Measurements from ENCODE around the gene PLD4. TPM values are rescaled to one million over a fixed set of nuclear protein-coding genes. Genes with fewer than 3 reads are reported as not detected.
"Not testable (repeated sequence)": the region's sequence is repeated elsewhere in the genome, so short reads cannot be mapped to it uniquely, and the experiment has no call there.

The PLD4 gene
- total RNA-seq, 1 experiment from 2014 or later, result not detected

DNA sequence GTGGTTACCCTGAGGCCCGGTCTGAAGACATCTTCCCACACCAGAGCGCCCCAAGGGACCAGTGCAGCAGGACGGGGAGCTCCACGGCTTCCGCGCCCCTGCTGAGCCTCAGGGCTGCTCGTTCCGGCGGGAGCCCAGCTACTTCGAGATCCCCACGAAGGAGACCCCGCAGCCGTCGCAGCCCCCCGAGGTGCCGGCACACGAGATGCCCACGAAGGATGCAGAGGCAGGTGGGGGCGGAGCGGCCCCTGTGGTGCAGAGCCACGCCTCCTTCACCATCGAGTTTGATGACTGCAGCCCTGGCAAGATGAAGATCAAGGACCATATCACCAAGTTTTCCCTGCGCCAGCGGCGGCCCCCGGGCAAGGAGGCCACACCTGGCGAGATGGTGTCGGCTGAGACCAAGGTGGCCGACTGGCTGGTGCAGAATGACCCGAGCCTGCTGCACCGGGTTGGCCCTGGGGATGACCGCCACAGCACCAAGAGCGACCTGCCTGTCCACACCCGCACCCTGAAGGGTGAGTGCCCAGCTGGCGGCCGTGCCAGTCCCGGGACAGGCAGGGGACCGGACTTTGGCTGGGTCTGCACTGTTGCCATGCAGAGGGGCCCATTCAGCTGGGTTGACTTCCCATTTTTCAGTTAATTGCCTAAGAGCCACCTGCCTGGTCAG is 41.6 kb upstream of the PLD4 start:
- peak; percentile 58 for DNase-seq

DNA sequence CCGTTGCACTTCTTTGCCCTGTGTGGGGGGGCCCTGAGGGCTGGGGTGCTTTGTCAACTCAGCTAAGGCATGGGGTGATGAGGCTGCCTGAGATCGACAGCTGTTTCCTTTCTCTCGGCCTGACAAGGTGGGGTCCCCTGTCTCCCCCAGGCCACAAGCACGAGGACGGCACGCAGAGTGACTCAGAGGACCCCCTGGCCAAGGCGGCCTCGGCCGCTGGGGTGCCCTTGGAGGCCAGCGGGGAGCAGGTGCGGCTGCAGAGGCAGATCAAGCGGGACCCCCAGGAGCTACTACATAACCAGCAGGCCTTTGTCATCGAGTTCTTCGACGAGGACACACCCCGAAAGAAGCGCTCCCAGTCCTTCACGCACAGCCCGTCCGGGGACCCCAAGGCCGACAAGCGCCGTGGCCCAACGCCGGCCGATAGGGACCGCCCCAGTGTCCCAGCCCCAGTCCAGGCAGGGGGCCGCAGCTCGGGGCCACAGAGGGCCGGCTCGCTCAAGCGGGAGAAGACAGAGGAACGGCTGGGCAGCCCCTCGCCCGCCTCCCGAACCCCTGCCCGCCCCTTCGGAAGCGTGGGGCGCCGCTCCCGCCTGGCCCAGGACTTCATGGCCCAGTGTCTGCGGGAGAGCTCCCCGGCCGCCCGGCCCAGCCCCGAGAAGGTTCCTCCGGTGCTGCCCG is 40.9 kb upstream of the PLD4 start:
- H3K27me3 ChIP-seq (ENCODE audit: control insufficient read depth, insufficient read depth, low read length), result no peaks in the 10 kb centered on the region
- H3K4me3 ChIP-seq (ENCODE audit: insufficient read depth, low read depth, low read length), result no peak overlapping the region
- peak; percentile 67 for DNase-seq
- peaks cover 5% of the 10 kb centered on the region for H3K36me3 ChIP-seq (replicated peaks; ENCODE audit: control insufficient read depth, insufficient read depth, low read length)

More for the DNA sequence above, 41.6 kb upstream of the PLD4 start:
- no peaks in the 10 kb centered on the region for H3K27me3 ChIP-seq (ENCODE audit: control insufficient read depth, insufficient read depth, low read length)
- peaks cover 5% of the 10 kb centered on the region for H3K36me3 ChIP-seq (replicated peaks; ENCODE audit: control insufficient read depth, insufficient read depth, low read length)
- no peak overlapping the region for H3K4me3 ChIP-seq (ENCODE audit: insufficient read depth, low read depth, low read length)

DNA sequence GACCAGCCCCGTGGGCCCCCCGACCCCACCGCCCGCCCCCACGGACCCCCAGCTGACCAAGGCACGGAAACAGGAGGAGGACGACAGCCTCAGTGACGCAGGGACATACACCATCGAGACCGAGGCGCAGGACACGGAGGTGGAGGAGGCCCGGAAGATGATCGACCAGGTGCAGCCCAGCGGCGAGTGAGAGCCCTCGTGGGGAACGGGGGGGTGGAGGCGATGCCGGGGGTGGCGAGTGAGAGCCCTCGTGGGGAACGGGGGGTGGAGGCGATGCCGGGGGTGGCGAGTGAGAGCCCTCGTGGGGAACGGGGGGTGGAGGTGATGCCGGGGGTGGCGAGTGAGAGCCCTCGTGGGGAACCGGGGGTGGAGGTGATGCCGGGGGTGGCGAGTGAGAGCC is 40.3 kb upstream of the PLD4 start:
- not testable (repeated sequence) for H3K4me3 ChIP-seq (ENCODE audit: insufficient read depth, low read depth, low read length); H3K27me3 ChIP-seq (ENCODE audit: control insufficient read depth, insufficient read depth, low read length); DNase-seq; H3K36me3 ChIP-seq (replicated peaks; ENCODE audit: control insufficient read depth, insufficient read depth, low read length)

DNA sequence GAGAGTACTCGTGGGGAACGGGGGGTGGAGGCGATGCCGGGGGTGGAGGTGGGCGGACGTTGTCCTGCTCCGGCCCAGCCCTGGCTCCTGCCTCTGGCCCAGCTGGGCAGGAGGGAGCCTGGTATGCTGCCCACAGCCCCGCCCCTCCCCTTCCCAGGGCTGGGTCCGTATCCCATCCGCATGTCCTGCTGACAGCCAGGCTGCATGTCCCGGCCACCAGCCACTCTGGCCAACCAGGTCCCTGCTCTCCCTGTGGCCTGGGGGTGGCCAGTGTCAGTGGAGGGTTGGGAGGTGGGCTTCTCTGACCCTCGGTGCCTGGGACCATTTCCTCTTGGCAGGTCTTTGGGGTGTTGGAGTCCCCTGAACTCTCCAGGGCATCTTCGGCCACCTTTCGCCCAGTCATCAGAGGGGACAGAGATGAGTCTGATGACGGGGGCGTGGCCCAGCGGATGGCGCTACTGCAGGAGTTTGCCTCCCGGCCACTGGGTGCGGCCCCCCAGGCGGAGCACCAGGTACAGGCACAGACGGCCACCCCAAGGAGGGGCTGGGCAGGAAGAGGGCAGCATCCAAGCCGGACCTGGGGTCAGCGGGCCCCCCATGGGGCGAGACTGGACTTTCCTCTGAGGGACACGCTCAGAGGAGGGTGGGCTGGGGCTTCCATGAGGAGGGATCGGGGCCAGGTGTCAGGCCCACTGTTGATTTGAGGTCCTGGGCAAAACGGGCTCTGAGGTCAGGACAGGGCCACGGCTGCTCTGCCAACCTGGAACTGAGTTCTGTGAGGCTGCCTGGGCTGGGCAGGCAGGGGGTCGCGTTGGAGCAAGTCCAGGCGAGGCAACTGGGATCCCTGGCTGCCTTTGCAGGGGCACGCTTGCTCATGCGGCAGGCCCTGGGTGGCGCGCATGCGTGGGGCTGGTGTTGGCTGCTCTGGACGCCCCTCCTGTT is 39.4 kb upstream of the PLD4 start:
- no peak overlapping the region for H3K4me3 ChIP-seq (ENCODE audit: insufficient read depth, low read depth, low read length)
- DNase-seq, result peak; percentile 73
- H3K36me3 ChIP-seq (replicated peaks; ENCODE audit: control insufficient read depth, insufficient read depth, low read length), result peaks cover 4% of the 10 kb centered on the region
- H3K27me3 ChIP-seq (ENCODE audit: control insufficient read depth, insufficient read depth, low read length), result no peaks in the 10 kb centered on the region

DNA sequence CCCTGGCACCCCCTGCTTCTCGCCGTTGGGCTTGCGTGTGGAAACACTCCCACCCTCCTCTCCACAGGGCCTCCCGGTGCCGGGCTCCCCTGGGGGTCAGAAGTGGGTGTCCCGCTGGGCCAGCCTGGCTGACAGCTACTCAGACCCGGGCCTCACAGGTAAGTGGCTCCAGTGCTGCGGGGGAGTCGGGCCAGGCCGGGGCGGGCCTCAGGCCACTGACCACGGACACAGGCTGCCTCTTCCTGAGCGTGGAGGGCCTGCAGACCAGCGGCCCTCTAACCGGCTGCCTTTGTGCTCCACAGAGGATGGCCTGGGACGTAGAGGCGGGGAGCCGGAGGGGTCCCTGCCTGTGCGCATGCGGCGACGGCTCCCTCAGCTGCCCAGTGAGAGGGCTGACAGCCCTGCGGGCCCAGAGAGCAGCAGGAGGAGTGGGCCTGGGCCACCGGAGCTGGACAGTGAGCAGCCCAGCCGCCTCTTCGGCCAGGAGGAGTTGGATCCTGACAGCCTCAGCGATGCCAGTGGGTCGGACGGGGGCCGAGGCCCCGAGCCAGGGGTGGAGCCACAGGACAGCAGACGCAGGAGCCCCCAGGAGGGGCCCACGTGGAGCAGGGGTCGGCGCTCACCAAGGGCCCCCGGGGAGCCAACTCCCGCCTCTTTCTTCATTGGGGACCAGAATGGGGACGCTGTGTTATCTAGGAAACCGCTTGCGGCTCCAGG is 38.5 kb upstream of the PLD4 start:
- peak; percentile 72 for DNase-seq
- no peaks in the 10 kb centered on the region for H3K27me3 ChIP-seq (ENCODE audit: control insufficient read depth, insufficient read depth, low read length)

DNA sequence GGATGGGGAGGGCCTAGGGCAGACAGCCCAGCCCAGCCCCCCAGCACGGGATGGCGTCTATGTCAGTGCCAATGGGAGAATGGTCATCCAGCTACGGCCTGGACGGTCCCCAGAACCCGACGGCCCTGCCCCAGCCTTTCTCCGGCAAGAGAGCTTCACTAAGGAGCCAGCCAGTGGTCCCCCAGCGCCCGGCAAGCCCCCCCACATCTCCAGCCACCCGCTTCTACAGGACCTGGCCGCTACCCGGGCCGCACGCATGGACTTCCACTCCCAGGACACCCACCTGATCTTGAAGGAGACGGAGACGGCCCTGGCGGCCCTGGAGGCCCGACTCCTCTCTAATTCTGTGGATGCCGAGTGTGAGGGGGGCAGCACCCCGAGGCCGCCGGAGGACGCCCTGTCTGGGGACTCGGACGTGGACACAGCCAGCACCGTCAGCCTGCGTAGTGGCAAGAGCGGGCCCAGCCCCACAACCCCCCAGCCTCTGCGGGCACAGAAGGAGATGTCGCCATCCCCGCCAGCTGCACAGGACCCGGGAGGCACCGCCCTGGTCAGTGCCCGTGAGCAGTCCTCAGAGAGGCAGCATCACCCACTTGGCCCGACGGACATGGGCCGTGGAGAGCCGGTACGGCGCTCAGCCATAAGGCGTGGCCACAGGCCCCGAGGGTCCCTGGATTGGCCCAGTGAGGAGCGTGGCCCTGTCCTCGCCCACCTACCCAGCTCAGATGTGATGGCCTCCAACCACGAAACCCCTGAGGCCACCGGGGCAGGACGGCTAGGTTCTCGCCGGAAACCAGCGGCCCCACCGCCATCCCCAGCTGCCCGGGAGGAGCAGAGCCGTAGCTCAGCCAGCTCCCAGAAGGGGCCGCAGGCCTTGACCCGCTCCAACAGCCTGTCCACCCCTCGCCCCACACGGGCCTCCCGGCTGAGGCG is 37.7 kb upstream of the PLD4 start:
- DNase-seq, result peak; percentile 69

More for the DNA sequence above, 38.5 kb upstream of the PLD4 start:
- Histone ChIP-seq H3K36me3 (replicated peaks; ENCODE audit: control insufficient read depth, insufficient read depth, low read length) (no peaks in the 10 kb centered on the region; the same call in none of the 2 replicates), H3K4me3 (ENCODE audit: insufficient read depth, low read depth, low read length) (no peak overlapping the region)

DNA sequence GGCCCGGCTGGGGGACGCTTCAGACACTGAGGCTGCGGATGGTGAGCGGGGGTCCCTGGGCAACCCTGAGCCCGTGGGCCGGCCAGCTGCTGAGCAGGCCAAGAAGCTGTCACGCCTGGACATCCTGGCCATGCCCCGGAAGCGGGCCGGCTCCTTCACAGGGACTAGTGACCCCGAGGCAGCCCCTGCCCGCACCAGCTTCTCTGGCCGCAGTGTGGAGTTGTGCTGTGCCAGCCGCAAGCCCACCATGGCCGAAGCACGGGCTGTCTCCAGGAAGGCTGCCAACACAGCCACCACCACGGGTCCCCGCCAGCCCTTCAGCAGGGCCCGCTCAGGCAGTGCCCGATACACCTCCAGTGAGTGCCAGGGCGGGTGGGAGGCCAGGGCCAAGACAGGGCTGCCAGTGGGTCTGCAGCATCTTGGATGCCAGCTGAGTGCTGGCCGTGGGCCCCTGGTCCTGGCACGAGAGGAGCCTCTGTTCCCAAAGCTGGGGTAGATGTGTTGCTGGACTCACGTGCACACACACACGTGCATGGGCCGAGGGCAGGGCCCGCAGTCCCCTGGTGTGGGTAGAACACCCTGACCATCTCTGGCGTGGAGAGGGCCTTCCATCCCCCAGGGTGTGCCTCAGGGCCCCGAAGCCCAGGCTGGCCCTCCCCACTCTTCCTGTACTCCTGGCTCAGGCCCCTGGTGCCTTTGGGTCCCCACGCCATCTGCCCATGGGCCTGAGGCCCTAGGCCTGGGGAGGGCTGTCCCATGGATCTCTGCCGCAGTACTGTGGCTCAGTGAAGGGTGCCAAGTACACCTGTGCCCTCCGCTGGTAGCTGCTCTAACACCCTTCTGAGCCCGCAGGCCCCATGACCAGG is 36.8 kb upstream of the PLD4 start:
- Histone ChIP-seq H3K4me3 (ENCODE audit: insufficient read depth, low read depth, low read length) (no peak overlapping the region), H3K27me3 (ENCODE audit: control insufficient read depth, insufficient read depth, low read length) (no peaks in the 10 kb centered on the region), H3K36me3 (replicated peaks; ENCODE audit: control insufficient read depth, insufficient read depth, low read length) (no peaks in the 10 kb centered on the region; the same call in none of the 2 replicates)
- peak; percentile 43 for DNase-seq

More for the DNA sequence above, 37.7 kb upstream of the PLD4 start:
- H3K27me3 ChIP-seq (ENCODE audit: control insufficient read depth, insufficient read depth, low read length), result no peaks in the 10 kb centered on the region
- no peak overlapping the region for H3K4me3 ChIP-seq (ENCODE audit: insufficient read depth, low read depth, low read length)
- H3K36me3 ChIP-seq (replicated peaks; ENCODE audit: control insufficient read depth, insufficient read depth, low read length), result no peaks in the 10 kb centered on the region; the same call in none of the 2 replicates

DNA sequence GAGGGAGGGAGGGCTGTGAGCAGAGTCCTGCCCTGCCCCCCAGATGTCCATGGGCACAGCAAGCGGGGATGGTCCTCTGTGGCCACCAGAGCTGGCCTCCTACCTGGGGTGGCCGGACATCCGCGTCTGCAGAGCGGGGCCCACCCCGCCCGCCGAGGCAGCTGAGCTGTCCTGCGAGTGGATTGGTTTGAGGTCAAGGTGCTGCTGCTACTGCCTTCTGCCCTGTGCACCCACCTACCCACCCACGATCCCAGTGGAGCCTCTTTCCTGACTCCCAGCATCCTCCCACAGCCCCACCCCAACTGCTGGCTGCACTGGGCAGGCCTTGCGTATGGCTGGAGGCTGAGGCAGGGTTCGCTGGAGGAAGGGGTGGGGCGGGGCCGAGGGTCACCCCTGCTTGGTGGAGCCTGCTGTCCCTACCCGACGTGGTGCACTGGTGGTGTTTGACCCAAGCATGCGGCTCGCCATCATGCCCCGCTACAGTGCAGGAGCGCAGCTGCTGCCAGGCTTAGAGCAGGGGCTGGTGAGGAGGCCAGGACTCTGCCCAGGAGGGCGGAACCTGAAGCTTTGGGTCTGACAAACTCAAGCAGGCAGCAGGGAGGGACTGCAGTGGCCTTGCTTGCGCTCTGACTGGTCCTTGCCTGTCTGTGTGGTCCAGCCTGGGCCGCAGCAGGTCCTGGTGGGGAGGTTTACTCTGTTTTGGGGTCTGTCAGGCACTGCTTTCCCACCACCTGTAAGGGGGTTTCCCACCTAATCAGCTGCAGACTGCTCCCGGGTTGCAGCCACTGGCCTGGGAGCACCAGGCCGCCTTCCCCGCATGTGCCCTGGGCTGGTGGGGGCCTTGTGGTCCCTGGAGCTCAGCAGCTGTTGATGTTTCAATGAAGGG is 35.9 kb upstream of the PLD4 start:
- H3K27me3 ChIP-seq (ENCODE audit: control insufficient read depth, insufficient read depth, low read length), result no peaks in the 10 kb centered on the region
- H3K4me3 ChIP-seq (ENCODE audit: insufficient read depth, low read depth, low read length), result no peak overlapping the region
- DNase-seq, result peak; percentile 52
- H3K36me3 ChIP-seq (replicated peaks; ENCODE audit: control insufficient read depth, insufficient read depth, low read length), result no peaks in the 10 kb centered on the region; the same call in none of the 2 replicates

DNA sequence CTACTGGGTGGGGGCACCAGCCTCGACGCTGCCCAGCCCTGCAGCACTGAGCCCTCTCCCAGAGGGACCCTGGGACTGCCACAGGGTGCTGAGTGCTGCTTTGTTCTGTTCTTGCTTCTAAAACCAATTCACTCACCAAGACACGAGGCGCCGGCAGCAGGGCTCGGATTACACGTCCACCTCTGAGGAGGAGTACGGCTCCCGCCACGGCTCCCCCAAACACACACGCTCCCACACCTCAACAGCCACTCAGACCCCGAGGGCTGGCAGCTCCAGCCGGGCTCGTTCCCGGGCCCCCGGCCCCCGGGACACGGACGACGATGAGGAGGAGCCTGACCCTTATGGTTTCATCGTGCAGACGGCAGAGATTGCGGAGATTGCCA is 35.3 kb upstream of the PLD4 start:
- Histone ChIP-seq H3K27me3 (ENCODE audit: control insufficient read depth, insufficient read depth, low read length) (no peaks in the 10 kb centered on the region), H3K4me3 (ENCODE audit: insufficient read depth, low read depth, low read length) (no peak overlapping the region), H3K36me3 (replicated peaks; ENCODE audit: control insufficient read depth, insufficient read depth, low read length) (no peaks in the 10 kb centered on the region; the same call in none of the 2 replicates)
- DNase-seq, result peak; percentile 51

DNA sequence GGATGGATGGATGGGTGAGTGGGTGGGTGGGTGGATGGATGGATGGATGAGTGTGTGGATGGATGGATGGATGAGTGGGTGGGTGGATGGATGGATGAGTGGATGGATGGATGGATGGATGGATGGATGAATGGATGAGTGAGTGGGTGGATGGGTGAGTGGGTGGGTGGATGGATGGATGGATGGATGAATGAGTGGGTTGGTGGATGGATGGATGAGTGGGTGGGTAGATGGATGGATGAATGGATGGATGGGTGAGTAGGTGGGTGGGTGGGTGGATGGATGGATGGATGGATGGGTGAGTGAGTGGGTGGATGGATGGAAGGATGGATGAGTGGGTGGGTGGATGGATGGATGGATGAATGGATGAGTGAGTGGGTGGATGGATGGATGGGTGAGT is 34.4 kb upstream of the PLD4 start:
- H3K4me3 ChIP-seq (ENCODE audit: insufficient read depth, low read depth, low read length); H3K36me3 ChIP-seq (replicated peaks; ENCODE audit: control insufficient read depth, insufficient read depth, low read length); H3K27me3 ChIP-seq (ENCODE audit: control insufficient read depth, insufficient read depth, low read length); DNase-seq: not testable (repeated sequence)

DNA sequence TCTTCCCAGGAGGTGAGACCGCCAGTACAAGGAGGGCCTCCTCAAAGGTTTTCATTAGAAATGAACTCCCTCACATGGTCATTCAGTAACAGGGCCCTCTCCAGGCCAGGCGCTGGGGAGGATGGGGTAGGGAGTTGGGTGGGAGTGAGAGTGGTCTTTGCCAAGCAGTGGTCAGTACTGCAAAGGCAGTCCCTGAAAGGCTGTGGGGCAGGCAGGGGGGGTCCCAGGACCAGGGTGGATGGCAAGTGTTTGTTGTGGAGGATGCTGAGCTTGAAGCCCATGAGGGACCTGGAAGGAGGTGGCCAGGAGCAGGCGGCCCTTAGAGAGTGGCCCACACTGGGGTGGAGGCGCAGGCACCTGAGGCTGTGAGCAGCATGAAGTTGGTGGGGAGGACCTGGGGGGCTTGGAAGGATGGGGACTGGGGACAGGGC is 33.5 kb upstream of the PLD4 start:
- no peaks in the 10 kb centered on the region; the same call in none of the 2 replicates for H3K36me3 ChIP-seq (replicated peaks; ENCODE audit: control insufficient read depth, insufficient read depth, low read length)
- no peak for DNase-seq
- H3K27me3 ChIP-seq (ENCODE audit: control insufficient read depth, insufficient read depth, low read length), result no peaks in the 10 kb centered on the region
- no peak overlapping the region for H3K4me3 ChIP-seq (ENCODE audit: insufficient read depth, low read depth, low read length)

Data from H7 (cell line).